ENCODE results near the gene ITGAL. TPM values are rescaled to one million over a fixed set of nuclear protein-coding genes. Genes with fewer than 3 reads are reported as not detected.
A peak's percentile ranks its signal among the peaks of the same experiment; 100 is the strongest.

ITGAL gene
- total and polyA plus RNA-seq, 2 of the 13 experiments (the other 11 are each of a cell fraction or from before 2014, with no cell fraction given) = 0.86 to 1.2 TPM

DNA sequence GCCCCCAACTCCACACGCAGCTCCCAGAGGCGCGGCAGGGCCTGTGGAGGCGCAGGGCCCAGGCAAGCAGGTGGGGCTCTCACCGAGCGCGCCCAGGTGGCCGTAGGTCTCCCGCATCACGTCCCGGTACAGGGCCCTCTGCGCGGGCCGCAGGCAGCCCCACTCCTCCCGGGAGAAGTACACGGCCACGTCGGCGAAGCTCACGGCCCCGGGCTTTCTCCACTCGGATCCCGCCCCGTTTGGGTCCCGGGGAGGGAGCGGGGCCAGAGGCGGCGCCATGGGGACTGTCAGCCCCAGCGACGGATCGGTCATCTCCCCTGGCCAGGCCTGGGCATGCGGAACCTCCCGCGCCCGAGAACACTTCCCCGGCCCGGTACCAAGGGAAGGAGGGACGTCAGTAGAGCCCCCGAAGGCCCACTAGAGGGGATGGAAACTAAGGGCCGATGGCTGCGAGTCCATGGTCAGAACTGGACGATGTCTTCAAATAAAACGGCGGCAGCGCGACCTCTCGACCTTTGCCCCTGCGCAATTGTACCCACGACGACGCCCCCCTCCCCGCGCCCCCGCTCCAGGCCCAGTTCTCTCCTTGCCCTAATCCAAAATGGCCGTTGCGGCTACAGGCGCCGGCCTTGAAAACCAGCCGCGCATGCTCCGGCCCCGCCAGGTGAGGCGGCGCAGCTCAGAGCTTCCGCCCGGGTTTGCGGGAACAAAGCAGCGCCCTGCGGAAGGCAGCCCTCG is 62.0 kb downstream of the ITGAL start, which contains the start of gene ZNF747 (continued):
- TF ChIP-seq, protein P1, sequence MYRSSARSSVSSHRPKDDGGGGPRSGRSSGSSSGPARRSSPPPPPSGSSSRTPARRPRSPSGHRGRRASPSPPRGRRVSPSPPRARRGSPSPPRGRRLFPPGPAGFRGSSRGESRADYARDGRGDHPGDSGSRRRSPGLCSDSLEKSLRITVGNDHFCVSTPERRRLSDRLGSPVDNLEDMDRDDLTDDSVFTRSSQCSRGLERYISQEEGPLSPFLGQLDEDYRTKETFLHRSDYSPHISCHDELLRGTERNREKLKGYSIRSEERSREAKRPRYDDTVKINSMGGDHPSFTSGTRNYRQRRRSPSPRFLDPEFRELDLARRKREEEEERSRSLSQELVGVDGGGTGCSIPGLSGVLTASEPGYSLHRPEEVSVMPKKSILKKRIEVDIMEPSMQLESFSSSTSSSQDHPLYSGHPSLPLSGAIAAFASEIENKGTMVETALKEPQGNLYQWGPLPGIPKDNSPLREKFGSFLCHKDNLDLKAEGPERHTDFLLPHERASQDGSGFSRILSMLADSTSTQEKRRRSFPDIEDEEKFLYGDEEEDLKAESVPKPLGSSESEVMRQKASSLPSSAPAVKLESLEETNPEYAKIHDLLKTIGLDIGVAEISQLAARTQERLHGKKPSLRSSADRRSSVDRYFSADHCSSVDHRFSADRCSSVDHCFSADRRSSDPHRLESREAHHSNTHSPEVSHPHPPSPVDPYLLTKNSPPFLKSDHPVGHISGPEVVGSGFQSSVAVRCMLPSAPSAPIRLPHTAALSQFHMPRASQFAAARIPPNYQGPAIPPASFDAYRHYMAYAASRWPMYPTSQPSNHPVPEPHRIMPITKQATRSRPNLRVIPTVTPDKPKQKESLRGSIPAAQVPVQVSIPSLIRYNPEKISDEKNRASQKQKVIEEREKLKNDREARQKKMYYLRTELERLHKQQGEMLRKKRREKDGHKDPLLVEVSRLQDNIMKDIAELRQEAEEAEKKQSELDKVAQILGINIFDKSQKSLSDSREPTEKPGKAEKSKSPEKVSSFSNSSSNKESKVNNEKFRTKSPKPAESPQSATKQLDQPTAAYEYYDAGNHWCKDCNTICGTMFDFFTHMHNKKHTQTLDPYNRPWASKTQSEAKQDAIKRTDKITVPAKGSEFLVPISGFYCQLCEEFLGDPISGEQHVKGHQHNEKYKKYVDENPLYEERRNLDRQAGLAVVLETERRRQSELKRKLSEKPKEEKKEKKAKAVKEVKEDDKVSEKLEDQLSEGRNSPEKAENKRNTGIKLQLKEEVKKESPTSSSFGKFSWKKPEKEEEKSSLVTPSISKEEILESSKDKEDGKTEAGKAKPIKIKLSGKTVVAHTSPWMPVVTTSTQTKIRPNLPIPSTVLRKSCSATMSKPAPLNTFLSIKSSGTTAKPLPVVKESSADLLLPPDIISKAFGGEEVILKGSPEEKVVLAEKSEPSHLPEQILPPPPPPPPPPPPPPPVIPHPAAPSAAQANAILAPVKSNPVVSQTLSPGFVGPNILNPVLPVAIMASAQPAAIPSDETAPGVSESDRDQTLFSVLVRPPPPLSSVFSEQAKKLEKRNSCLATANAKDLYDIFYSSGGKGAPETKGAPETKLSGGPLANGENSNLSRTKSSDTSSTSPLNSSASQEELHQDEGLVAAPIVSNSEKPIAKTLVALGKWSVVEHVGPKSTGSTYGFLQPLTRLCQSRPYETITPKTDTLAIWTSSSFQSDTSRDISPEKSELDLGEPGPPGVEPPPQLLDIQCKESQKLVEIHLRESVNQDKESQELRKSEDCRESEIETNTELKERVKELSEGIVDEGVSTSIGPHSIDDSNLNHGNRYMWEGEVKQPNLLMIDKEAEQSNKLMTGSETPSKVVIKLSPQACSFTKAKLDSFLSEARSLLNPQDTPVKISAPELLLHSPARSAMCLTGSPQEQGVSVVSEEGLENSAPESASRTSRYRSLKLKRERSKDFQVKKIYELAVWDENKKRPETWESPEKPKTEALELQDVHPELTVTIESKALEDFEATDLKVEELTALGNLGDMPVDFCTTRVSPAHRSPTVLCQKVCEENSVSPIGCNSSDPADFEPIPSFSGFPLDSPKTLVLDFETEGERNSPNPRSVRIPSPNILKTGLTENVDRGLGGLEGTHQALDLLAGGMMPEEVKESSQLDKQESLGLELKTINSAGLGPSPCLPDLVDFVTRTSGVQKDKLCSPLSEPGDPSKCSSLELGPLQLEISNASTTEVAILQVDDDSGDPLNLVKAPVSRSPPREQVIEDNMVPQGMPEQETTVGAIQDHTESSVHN (CRISPR knock-in tag; IDR thresholded peaks at IDR 0.05) = no peak
- TF ChIP-seq STAG1 (CRISPR knock-in tag; IDR thresholded peaks at IDR 0.05) (peak; percentile 18), HOXA5 (CRISPR knock-in tag; IDR thresholded peaks at IDR 0.05) (peak; percentile 41), ZNF672 (CRISPR knock-in tag; IDR thresholded peaks at IDR 0.05) (no peak), ASH2L (IDR thresholded peaks at IDR 0.05; ENCODE audit: insufficient read length, low read depth, low read length) (peak; percentile 89), ZNF468 (CRISPR knock-in tag; IDR thresholded peaks at IDR 0.05) (no peak), ZNF777 (CRISPR knock-in tag; IDR thresholded peaks at IDR 0.05) (peak; percentile 88), ZMYM4 (CRISPR knock-in tag; IDR thresholded peaks at IDR 0.05) (peak; percentile 78), ZSCAN29 (CRISPR knock-in tag; conservative IDR thresholded peaks at IDR 0.05) (no peak), ERF (CRISPR knock-in tag; IDR thresholded peaks at IDR 0.05) (peak; percentile 65), TBX3 (IDR thresholded peaks at IDR 0.05; ENCODE audit: borderline replicate concordance) (peak; percentile 7; the same call in 1 of the 2 replicates), SMAD1 (CRISPR knock-in tag; IDR thresholded peaks at IDR 0.05; ENCODE audit: borderline replicate concordance, low read depth) (peak; percentile 8), ZFP82 (CRISPR knock-in tag; IDR thresholded peaks at IDR 0.05; ENCODE audit: borderline replicate concordance) (no peak), ZFP1 (CRISPR knock-in tag; IDR thresholded peaks at IDR 0.05) (peak; percentile 72; the same call in 1 of the 2 replicates), MTA1 (CRISPR knock-in tag; IDR thresholded peaks at IDR 0.05; ENCODE audit: borderline replicate concordance) (peak; percentile 70)
- TF ChIP-seq, protein P2, sequence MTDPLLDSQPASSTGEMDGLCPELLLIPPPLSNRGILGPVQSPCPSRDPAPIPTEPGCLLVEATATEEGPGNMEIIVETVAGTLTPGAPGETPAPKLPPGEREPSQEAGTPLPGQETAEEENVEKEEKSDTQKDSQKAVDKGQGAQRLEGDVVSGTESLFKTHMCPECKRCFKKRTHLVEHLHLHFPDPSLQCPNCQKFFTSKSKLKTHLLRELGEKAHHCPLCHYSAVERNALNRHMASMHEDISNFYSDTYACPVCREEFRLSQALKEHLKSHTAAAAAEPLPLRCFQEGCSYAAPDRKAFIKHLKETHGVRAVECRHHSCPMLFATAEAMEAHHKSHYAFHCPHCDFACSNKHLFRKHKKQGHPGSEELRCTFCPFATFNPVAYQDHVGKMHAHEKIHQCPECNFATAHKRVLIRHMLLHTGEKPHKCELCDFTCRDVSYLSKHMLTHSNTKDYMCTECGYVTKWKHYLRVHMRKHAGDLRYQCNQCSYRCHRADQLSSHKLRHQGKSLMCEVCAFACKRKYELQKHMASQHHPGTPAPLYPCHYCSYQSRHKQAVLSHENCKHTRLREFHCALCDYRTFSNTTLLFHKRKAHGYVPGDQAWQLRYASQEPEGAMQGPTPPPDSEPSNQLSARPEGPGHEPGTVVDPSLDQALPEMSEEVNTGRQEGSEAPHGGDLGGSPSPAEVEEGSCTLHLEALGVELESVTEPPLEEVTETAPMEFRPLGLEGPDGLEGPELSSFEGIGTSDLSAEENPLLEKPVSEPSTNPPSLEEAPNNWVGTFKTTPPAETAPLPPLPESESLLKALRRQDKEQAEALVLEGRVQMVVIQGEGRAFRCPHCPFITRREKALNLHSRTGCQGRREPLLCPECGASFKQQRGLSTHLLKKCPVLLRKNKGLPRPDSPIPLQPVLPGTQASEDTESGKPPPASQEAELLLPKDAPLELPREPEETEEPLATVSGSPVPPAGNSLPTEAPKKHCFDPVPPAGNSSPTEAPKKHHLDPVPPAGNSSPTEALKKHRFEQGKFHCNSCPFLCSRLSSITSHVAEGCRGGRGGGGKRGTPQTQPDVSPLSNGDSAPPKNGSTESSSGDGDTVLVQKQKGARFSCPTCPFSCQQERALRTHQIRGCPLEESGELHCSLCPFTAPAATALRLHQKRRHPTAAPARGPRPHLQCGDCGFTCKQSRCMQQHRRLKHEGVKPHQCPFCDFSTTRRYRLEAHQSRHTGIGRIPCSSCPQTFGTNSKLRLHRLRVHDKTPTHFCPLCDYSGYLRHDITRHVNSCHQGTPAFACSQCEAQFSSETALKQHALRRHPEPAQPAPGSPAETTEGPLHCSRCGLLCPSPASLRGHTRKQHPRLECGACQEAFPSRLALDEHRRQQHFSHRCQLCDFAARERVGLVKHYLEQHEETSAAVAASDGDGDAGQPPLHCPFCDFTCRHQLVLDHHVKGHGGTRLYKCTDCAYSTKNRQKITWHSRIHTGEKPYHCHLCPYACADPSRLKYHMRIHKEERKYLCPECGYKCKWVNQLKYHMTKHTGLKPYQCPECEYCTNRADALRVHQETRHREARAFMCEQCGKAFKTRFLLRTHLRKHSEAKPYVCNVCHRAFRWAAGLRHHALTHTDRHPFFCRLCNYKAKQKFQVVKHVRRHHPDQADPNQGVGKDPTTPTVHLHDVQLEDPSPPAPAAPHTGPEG (CRISPR knock-in tag; IDR thresholded peaks at IDR 0.05) = no peak
